HEK293 (cell line): Measurements from ENCODE around the gene CD2.

Source experiments
- CTCF ChIA-PET: fragments of 350-600 bp; formaldehyde crosslinking; extraction: SDS; loops from one replicate; lab custom pipeline; 2021; ENCODE audit warnings: antibody characterized with exemption; lab: Yijun Ruan, JAX
- POLR2A ChIA-PET: fragments of 300-600 bp; formaldehyde crosslinking; extraction: SDS; loops from one replicate; lab custom pipeline; 2020; ENCODE audit warnings: antibody characterized with exemption, inconsistent platforms; lab: Yijun Ruan, JAX
- H3K27ac ChIP-seq: fragments of 200-500 bp; sonication (Bioruptor generic); 2 replicates; pipeline ENCODE4 v1.5.1; 2014; ENCODE audit warnings: low read depth, low read length, control low read depth, inconsistent platforms; ENCODE audit errors: extremely low read depth
- H3K36me3 ChIP-seq, 2 experiments: fragments of 200-500 bp in 1 of 2; sonication (Bioruptor generic) in 1 of 2; 1 replicate in 1 of 2; 2 replicates in 1 of 2; pipeline ENCODE4 v1.5.1; 2014 to 2017; ENCODE audit warnings: inconsistent platforms in 2 of 2, low read length in 2 of 2; ENCODE audit not compliant: control insufficient read depth in 2 of 2, insufficient read depth in 1 of 2
- H3K4me1 ChIP-seq: fragments of 200-500 bp; sonication (Bioruptor generic); 2 replicates; pipeline ENCODE4 v1.5.1; 2014; ENCODE audit warnings: mild to moderate bottlenecking, low read length, inconsistent platforms; ENCODE audit not compliant: control insufficient read depth, insufficient read depth
- H3K4me3 ChIP-seq: 2 replicates; pipeline ENCODE4 v1.5.1; 2011; ENCODE audit warnings: low read depth, mild to moderate bottlenecking, control low read depth, low read length, moderate library complexity
- H3K9me3 ChIP-seq: fragments of 200-500 bp; sonication (Bioruptor generic); 2 replicates; pipeline ENCODE4 v1.5.1; 2014; ENCODE audit warnings: low read depth, low read length, inconsistent platforms; ENCODE audit not compliant: control insufficient read depth, insufficient read depth
- GLI4 ChIP-seq: fragments of 450-650 bp; formaldehyde crosslinking; IDR thresholded peaks from 2 replicates; pipeline ENCODE4 v1.5.1; 2016; ENCODE audit warnings: missing biosample characterization, missing genetic modification characterization
- PRDM1 ChIP-seq: fragments of 450-650 bp; formaldehyde crosslinking; IDR thresholded peaks from 2 replicates; pipeline ENCODE4; 2016; ENCODE audit warnings: missing biosample characterization, missing genetic modification characterization
- SP3 ChIP-seq: fragments of 450-650 bp; formaldehyde crosslinking; IDR thresholded peaks from 2 replicates; pipeline ENCODE4 v1.5.1; 2016; ENCODE audit warnings: missing biosample characterization, missing genetic modification characterization
- TRIM28 ChIP-seq: IDR thresholded peaks from 2 replicates; pipeline ENCODE4 v1.6.1; 2011; ENCODE audit warnings: low read length, control low read depth, borderline replicate concordance
- ZNF114 ChIP-seq: fragments of 450-650 bp; formaldehyde crosslinking; IDR thresholded peaks from 2 replicates; pipeline ENCODE4 v1.5.0; 2017; ENCODE audit warnings: missing biosample characterization, missing genetic modification characterization
- ZNF133 ChIP-seq: fragments of 450-650 bp; formaldehyde crosslinking; IDR thresholded peaks from 2 replicates; pipeline ENCODE4 v1.5.1; 2016; ENCODE audit warnings: missing biosample characterization, missing genetic modification characterization
- ZNF184 ChIP-seq: fragments of 450-650 bp; IDR thresholded peaks from 2 replicates; pipeline ENCODE4 v1.5.1; 2018; ENCODE audit warnings: missing biosample characterization, mild to moderate bottlenecking, missing genetic modification characterization
- ZNF274 ChIP-seq, 2 experiments: fragments of 200-500 bp in 1 of 2; fragments of 450-650 bp in 1 of 2; sonication (Bioruptor generic) in 1 of 2; formaldehyde crosslinking in 1 of 2; IDR thresholded peaks; 2 replicates each; pipeline versions ENCODE4 v1.5.1 to v1.6.1; 2014 to 2016; ENCODE audit warnings: borderline replicate concordance in 1 of 2, inconsistent platforms in 1 of 2, low read length in 1 of 2, missing biosample characterization in 1 of 2, missing genetic modification characterization in 1 of 2
- ZNF292 ChIP-seq: fragments of 450-650 bp; formaldehyde crosslinking; IDR thresholded peaks from 2 replicates; pipeline ENCODE4 v1.5.1; 2016; ENCODE audit warnings: low read depth, missing biosample characterization, missing genetic modification characterization, borderline replicate concordance
- ZNF341 ChIP-seq: fragments of 450-650 bp; formaldehyde crosslinking; IDR thresholded peaks from 2 replicates; pipeline ENCODE4; 2016; ENCODE audit warnings: low read depth, missing biosample characterization, missing genetic modification characterization
- ZNF394 ChIP-seq: fragments of 450-650 bp; formaldehyde crosslinking; IDR thresholded peaks from 2 replicates; pipeline ENCODE4 v1.5.1; 2016; ENCODE audit warnings: missing biosample characterization, missing genetic modification characterization, mild to moderate bottlenecking, moderate library complexity, borderline replicate concordance
- ZNF433 ChIP-seq: fragments of 450-650 bp; formaldehyde crosslinking; IDR thresholded peaks from 2 replicates; pipeline ENCODE4 v1.5.1; 2016; ENCODE audit warnings: missing biosample characterization, missing genetic modification characterization, low read depth
- ZNF473 ChIP-seq: fragments of 450-650 bp; formaldehyde crosslinking; IDR thresholded peaks from 2 replicates; pipeline ENCODE4 v1.5.1; 2017; ENCODE audit warnings: missing biosample characterization, missing genetic modification characterization
- ZNF48 ChIP-seq: fragments of 450-650 bp; formaldehyde crosslinking; IDR thresholded peaks from 2 replicates; pipeline ENCODE4 v1.5.1; 2016; ENCODE audit warnings: missing biosample characterization, missing genetic modification characterization
- ZNF558 ChIP-seq: fragments of 450-650 bp; formaldehyde crosslinking; IDR thresholded peaks from 2 replicates; pipeline ENCODE4 v1.5.1; 2016; ENCODE audit warnings: missing biosample characterization, missing genetic modification characterization
- ZNF560 ChIP-seq: fragments of 450-650 bp; formaldehyde crosslinking; IDR thresholded peaks from 2 replicates; pipeline ENCODE4 v1.5.1; 2017; ENCODE audit warnings: missing biosample characterization, missing genetic modification characterization, borderline replicate concordance
- ZNF610 ChIP-seq: fragments of 450-650 bp; formaldehyde crosslinking; IDR thresholded peaks from 2 replicates; pipeline ENCODE4 v1.5.1; 2016; ENCODE audit warnings: missing biosample characterization, missing genetic modification characterization, borderline replicate concordance
- ZNF664 ChIP-seq: fragments of 450-650 bp; formaldehyde crosslinking; IDR thresholded peaks from 2 replicates; pipeline ENCODE4 v1.5.1; 2016; ENCODE audit warnings: missing biosample characterization, missing genetic modification characterization
- TF ChIP-seq, protein P1 (sequence below): fragments of 450-650 bp; formaldehyde crosslinking; IDR thresholded peaks from 2 replicates; pipeline ENCODE4 v1.5.1; 2017; ENCODE audit warnings: missing biosample characterization, missing genetic modification characterization
- TF ChIP-seq, protein P2 (sequence below): fragments of 450-650 bp; formaldehyde crosslinking; IDR thresholded peaks from 2 replicates; pipeline ENCODE4 v1.5.1; 2016; ENCODE audit warnings: missing biosample characterization, missing genetic modification characterization
- TF ChIP-seq, protein P3 (sequence below): sonication (generic); formaldehyde crosslinking; IDR thresholded peaks from 2 replicates; pipeline ENCODE4 v1.8.1; 2022; ENCODE audit warnings: mild to moderate bottlenecking, moderate library complexity, missing genetic modification reagents
- TF ChIP-seq, protein P4 (sequence below): fragments of 450-650 bp; formaldehyde crosslinking; IDR thresholded peaks from 2 replicates; pipeline ENCODE4 v1.5.1; 2017; ENCODE audit warnings: missing biosample characterization, mild to moderate bottlenecking, missing genetic modification characterization, moderate library complexity
- TF ChIP-seq, protein P5 (sequence below): fragments of 450-650 bp; formaldehyde crosslinking; IDR thresholded peaks from 2 replicates; pipeline ENCODE4 v1.5.1; 2016; ENCODE audit warnings: missing biosample characterization, missing genetic modification characterization, low read depth

Gene CD2

DNA sequence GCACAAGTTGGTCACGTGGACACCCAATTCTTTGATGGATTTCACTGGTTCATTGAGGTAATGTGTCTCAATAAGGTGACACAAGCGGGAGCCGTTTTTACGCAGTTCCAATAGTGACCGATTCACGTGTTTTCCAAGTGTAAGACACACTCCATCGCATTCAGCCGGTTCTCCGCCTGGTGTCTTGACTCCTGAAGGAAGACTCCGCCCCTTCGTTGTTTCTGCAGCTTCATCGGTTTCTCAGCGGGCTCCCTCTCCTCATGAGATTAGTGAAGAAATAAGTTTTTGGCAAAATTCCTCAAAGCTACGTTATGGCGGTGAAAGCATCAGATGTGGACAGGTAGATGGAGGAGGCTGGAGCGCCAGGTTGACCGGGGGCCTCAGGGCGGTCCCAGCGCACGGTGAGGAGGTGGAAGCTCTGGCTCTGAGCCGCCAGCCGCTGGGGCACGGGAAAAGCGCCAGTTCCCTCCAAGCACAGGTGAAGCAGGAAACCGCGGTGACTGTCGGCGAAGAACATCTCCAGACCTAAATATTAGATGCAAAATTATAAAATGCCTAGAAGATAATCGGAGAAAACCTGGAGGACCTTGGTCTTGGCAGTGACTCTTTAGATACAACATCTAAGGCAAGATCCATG, 21.0 kb downstream of the CD2 start:
- POLR2A ChIA-PET, result no interaction called here

DNA sequence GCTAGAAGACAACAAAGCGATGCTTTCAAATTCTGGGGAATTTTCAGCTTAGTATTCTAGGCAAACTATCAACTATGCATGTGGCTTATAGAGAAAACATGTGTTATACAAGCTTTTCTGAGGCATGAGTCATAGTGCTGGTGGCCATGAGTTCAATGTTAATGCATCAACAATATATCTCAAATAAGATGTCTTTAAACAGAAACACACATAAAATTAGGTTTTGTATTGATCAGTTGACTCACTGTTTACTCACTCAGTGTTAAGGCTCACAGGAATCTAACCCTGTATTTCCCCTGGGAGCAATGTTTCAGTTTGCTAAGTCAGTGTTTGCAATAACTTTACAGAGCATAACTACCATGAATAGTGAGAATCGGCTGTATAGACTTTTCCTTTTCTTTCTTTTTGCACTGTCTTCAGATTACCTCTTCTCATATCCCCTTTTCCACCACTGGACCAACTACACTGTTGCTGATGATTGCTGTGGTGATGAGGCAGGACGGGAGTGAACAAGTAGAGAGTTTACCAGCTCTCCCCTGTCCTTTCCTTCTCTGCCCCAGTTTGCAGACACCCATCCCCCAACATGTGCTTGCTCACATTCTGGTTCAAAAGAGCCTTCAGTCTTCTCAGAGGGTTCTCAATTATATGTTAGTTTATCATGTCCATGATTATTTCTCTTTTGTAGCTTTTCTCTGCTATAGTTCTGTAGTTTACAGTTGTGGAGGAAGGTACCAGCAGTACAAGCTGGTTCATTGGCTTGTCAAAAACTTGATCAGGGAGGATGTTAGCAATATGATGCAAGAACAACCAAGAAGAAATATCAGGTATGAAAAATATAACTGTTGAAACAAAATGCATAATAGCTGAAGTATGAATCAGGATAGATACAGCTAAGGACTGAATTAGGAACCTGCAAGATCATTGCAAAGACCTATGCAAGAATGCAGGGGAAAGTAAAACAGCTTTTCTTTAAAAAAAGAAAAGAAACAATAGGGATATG, 23.9 kb downstream of the CD2 start:
- H3K9me3 ChIP-seq, result no peaks in the 10 kb centered on the region
- peaks cover 5% of the 10 kb centered on the region; the same call in 1 of the 2 replicates for H3K4me1 ChIP-seq
- H3K4me3 ChIP-seq, result no peak overlapping the region
- ChIA-PET CTCF (interaction anchor here (0.9 kb wide), 1 partner anchor 46 kb away, joined by 4 read pairs; no protein-coding TSS in a partner anchor), POLR2A (no interaction called here)
- H3K27ac ChIP-seq, result no peak overlapping the region
- no peaks in the 10 kb centered on the region for H3K36me3 ChIP-seq
- TF ChIP-seq, protein P1, sequence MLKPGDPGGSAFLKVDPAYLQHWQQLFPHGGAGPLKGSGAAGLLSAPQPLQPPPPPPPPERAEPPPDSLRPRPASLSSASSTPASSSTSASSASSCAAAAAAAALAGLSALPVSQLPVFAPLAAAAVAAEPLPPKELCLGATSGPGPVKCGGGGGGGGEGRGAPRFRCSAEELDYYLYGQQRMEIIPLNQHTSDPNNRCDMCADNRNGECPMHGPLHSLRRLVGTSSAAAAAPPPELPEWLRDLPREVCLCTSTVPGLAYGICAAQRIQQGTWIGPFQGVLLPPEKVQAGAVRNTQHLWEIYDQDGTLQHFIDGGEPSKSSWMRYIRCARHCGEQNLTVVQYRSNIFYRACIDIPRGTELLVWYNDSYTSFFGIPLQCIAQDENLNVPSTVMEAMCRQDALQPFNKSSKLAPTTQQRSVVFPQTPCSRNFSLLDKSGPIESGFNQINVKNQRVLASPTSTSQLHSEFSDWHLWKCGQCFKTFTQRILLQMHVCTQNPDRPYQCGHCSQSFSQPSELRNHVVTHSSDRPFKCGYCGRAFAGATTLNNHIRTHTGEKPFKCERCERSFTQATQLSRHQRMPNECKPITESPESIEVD (tag by site-specific recombination), result peak; percentile 47
- TF ChIP-seq ZNF292 (tag by site-specific recombination) (no peak), TRIM28 (peak; percentile 83; the same call in 1 of the 2 replicates)
- TF ChIP-seq, protein P2, sequence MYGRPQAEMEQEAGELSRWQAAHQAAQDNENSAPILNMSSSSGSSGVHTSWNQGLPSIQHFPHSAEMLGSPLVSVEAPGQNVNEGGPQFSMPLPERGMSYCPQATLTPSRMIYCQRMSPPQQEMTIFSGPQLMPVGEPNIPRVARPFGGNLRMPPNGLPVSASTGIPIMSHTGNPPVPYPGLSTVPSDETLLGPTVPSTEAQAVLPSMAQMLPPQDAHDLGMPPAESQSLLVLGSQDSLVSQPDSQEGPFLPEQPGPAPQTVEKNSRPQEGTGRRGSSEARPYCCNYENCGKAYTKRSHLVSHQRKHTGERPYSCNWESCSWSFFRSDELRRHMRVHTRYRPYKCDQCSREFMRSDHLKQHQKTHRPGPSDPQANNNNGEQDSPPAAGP (tag by site-specific recombination), result no peak

More for the DNA sequence above, 21.0 kb downstream of the CD2 start:
- H3K27ac ChIP-seq, result no peak overlapping the region
- H3K36me3 ChIP-seq, result no peaks in the 10 kb centered on the region
- H3K4me1 ChIP-seq, result peaks cover 5% of the 10 kb centered on the region; the same call in 1 of the 2 replicates
- TF ChIP-seq ZNF560, result no peak
- no peak for TF ChIP-seq ZNF558 (tag by site-specific recombination)
- no peak for TF ChIP-seq ZNF341 (tag by site-specific recombination)
- TF ChIP-seq ZNF394 (tag by site-specific recombination), result no peak
- TF ChIP-seq, protein P3, sequence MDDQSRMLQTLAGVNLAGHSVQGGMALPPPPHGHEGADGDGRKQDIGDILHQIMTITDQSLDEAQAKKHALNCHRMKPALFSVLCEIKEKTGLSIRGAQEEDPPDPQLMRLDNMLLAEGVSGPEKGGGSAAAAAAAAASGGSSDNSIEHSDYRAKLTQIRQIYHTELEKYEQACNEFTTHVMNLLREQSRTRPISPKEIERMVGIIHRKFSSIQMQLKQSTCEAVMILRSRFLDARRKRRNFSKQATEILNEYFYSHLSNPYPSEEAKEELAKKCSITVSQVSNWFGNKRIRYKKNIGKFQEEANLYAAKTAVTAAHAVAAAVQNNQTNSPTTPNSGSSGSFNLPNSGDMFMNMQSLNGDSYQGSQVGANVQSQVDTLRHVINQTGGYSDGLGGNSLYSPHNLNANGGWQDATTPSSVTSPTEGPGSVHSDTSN (CRISPR knock-in tag), result no peak
- TF ChIP-seq ZNF133 (tag by site-specific recombination), result no peak
- no peak for TF ChIP-seq ZNF433 (tag by site-specific recombination)
- TF ChIP-seq TRIM28, result no peak
- TF ChIP-seq ZNF610 (tag by site-specific recombination), result no peak
- TF ChIP-seq SP3 (tag by site-specific recombination), result no peak
- TF ChIP-seq ZNF114, result no peak
- TF ChIP-seq ZNF274 (IDR thresholded peaks at IDR 0.05; ENCODE audit: low read length), result no peak
- TF ChIP-seq ZNF274 (tag by site-specific recombination; IDR thresholded peaks at IDR 0.05; ENCODE audit: borderline replicate concordance), result no peak
- TF ChIP-seq GLI4 (tag by site-specific recombination), result no peak
- TF ChIP-seq ZNF473 (tag by site-specific recombination), result no peak
- TF ChIP-seq, protein P4, sequence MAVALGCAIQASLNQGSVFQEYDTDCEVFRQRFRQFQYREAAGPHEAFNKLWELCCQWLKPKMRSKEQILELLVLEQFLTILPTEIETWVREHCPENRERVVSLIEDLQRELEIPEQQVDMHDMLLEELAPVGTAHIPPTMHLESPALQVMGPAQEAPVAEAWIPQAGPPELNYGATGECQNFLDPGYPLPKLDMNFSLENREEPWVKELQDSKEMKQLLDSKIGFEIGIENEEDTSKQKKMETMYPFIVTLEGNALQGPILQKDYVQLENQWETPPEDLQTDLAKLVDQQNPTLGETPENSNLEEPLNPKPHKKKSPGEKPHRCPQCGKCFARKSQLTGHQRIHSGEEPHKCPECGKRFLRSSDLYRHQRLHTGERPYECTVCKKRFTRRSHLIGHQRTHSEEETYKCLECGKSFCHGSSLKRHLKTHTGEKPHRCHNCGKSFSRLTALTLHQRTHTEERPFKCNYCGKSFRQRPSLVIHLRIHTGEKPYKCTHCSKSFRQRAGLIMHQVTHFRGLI (tag by site-specific recombination), result no peak
- TF ChIP-seq ZNF184, result no peak
- TF ChIP-seq ZNF48 (tag by site-specific recombination), result no peak
- no peak for TF ChIP-seq PRDM1
- no peak for TF ChIP-seq ZNF664
- TF ChIP-seq, protein P5, sequence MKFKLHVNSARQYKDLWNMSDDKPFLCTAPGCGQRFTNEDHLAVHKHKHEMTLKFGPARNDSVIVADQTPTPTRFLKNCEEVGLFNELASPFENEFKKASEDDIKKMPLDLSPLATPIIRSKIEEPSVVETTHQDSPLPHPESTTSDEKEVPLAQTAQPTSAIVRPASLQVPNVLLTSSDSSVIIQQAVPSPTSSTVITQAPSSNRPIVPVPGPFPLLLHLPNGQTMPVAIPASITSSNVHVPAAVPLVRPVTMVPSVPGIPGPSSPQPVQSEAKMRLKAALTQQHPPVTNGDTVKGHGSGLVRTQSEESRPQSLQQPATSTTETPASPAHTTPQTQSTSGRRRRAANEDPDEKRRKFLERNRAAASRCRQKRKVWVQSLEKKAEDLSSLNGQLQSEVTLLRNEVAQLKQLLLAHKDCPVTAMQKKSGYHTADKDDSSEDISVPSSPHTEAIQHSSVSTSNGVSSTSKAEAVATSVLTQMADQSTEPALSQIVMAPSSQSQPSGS (tag by site-specific recombination), result no peak
- H3K9me3 ChIP-seq, result no peaks in the 10 kb centered on the region
- no peak overlapping the region for H3K4me3 ChIP-seq
- CTCF ChIA-PET, result interaction anchor here (2.7 kb wide), 1 partner anchor 11 kb away, joined by 16 read pairs; no protein-coding TSS in a partner anchor
